GM23338 (cell line): ENCODE results near the gene TSEN2. TPM values are rescaled to one million over a fixed set of nuclear protein-coding genes. Genes with fewer than 3 reads are reported as not detected.
"Not testable (repeated sequence)": the region's sequence is repeated elsewhere in the genome, so short reads cannot be mapped to it uniquely, and the experiment has no call there.

Experiments
- ATAC-seq: fragments of 200-7000 bp; cut with Tn5 transposase; 3 replicates; pipeline ENCODE4 v1.9.1; 2020
- DNase-seq: peaks from one replicate; pipeline ENCODE4 v3.0.0-alpha.2; 2015; ENCODE audit warnings: low spot score
- H2AFZ ChIP-seq: fragments of 200-600 bp; sonication (generic); 2 replicates; pipeline ENCODE4 v1.8.0; 2016; ENCODE audit warnings: antibody characterized with exemption, mild to moderate bottlenecking, moderate library complexity
- H3F3A ChIP-seq: fragments of 200-600 bp; sonication (generic); replicated peaks from 2 replicates; pipeline ENCODE4 v1.8.0; 2017; ENCODE audit warnings: antibody characterized with exemption, mixed run types, low read depth
- H3K27ac ChIP-seq: fragments of 200-600 bp; sonication (generic); 2 replicates; pipeline ENCODE4 v1.6.1; 2016; ENCODE audit warnings: low read depth
- H3K27me3 ChIP-seq: fragments of 200-600 bp; sonication (generic); 2 replicates; pipeline ENCODE4 v1.8.0; 2016; ENCODE audit warnings: mild to moderate bottlenecking, mixed run types, moderate library complexity; ENCODE audit not compliant: insufficient read depth
- H3K36me3 ChIP-seq: fragments of 200-600 bp; sonication (generic); 2 replicates; pipeline ENCODE4 v1.8.0; 2016; ENCODE audit warnings: mild to moderate bottlenecking; ENCODE audit not compliant: insufficient read depth
- H3K4me1 ChIP-seq: fragments of 200-600 bp; sonication (generic); 2 replicates; pipeline ENCODE4 v1.8.0; 2016; ENCODE audit warnings: mild to moderate bottlenecking, moderate library complexity; ENCODE audit not compliant: insufficient read depth
- H3K4me2 ChIP-seq: fragments of 200-600 bp; sonication (generic); 2 replicates; pipeline ENCODE4 v1.7.1; 2017; ENCODE audit warnings: mixed run types
- H3K4me3 ChIP-seq: fragments of 200-600 bp; sonication (generic); 2 replicates; pipeline ENCODE4 v1.6.1; 2016; ENCODE audit warnings: mixed run types
- H3K79me2 ChIP-seq: fragments of 200-600 bp; sonication (generic); replicated peaks from 2 replicates; pipeline ENCODE4 v1.8.0; 2017; ENCODE audit warnings: mild to moderate bottlenecking; ENCODE audit not compliant: insufficient read depth
- H3K9me2 ChIP-seq: fragments of 200-600 bp; sonication (generic); 2 replicates; pipeline ENCODE4 v1.8.0; 2017; ENCODE audit not compliant: insufficient read depth
- H4K20me1 ChIP-seq: fragments of 200-600 bp; sonication (generic); replicated peaks from 2 replicates; pipeline ENCODE4 v1.8.0; 2017; ENCODE audit warnings: mild to moderate bottlenecking; ENCODE audit not compliant: insufficient read depth
- H3K27ac Mint-ChIP-seq: 2 replicates; pipeline ENCODE4 v1.8.0; 2020; ENCODE audit warnings: inconsistent platforms, mild to moderate bottlenecking, moderate library complexity, mixed read lengths
- H3K27me3 Mint-ChIP-seq: 3 replicates; pipeline ENCODE4 v1.8.0; 2022; ENCODE audit warnings: low read depth, mild to moderate bottlenecking, moderate library complexity, mixed read lengths, inconsistent platforms; ENCODE audit not compliant: insufficient read depth, poor library complexity
- H3K36me3 Mint-ChIP-seq: 3 replicates; pipeline ENCODE4 v1.8.0; 2021; ENCODE audit warnings: low read depth, mild to moderate bottlenecking, inconsistent platforms, moderate library complexity, mixed read lengths
- H3K4me1 Mint-ChIP-seq: 3 replicates; pipeline ENCODE4 v1.8.0; 2020; ENCODE audit warnings: mild to moderate bottlenecking, inconsistent platforms, mixed read lengths
- H3K4me3 Mint-ChIP-seq: 3 replicates; pipeline ENCODE4 v1.8.0; 2021; ENCODE audit warnings: moderate library complexity, mild to moderate bottlenecking, inconsistent platforms, mixed read lengths
- H3K9me3 Mint-ChIP-seq: 3 replicates; pipeline ENCODE4 v1.8.0; 2020; ENCODE audit warnings: moderate library complexity, mild to moderate bottlenecking, inconsistent platforms, mixed read lengths
- CREB1 ChIP-seq: fragments of 250-450 bp; sonication (Bioruptor Pico); IDR thresholded peaks from 2 replicates; pipeline ENCODE4 v1.5.0; 2020; ENCODE audit warnings: low read depth, mild to moderate bottlenecking, moderate library complexity
- CTCF ChIP-seq, 2 experiments: fragments of 200-600 bp in 1 of 2; sonication (generic) in 1 of 2; conservative IDR thresholded peaks; 2 replicates each; pipeline versions ENCODE4 v1.5.1 to v1.6.1; 2016 to 2017; ENCODE audit warnings: antibody characterized with exemption in 2 of 2, low read depth in 2 of 2, mild to moderate bottlenecking in 2 of 2, moderate library complexity in 1 of 2
- ETS1 ChIP-seq: IDR thresholded peaks from 2 replicates; pipeline ENCODE4 v1.6.1; 2016; ENCODE audit warnings: antibody characterized with exemption
- EZH2 ChIP-seq: fragments of 200-600 bp; sonication (generic); IDR thresholded peaks from one replicate; pipeline ENCODE4 v1.8.0; 2017; ENCODE audit warnings: antibody characterized with exemption, mild to moderate bottlenecking, low read depth; ENCODE audit not compliant: unreplicated experiment
- EZH2phosphoT487 ChIP-seq: fragments of 200-600 bp; sonication (generic); IDR thresholded peaks from one replicate; pipeline ENCODE4 v1.8.1; 2018; ENCODE audit warnings: antibody characterized with exemption; ENCODE audit not compliant: unreplicated experiment
- NANOG ChIP-seq: IDR thresholded peaks from 2 replicates; pipeline ENCODE4 v1.6.1; 2016; ENCODE audit warnings: antibody characterized with exemption, borderline replicate concordance
- POLR2AphosphoS5 ChIP-seq: IDR thresholded peaks from 2 replicates; pipeline ENCODE4 v1.6.1; 2016; ENCODE audit warnings: antibody characterized with exemption, low read depth
- REST ChIP-seq: IDR thresholded peaks from one replicate; pipeline ENCODE4 v1.6.1; 2018; ENCODE audit warnings: antibody characterized with exemption; ENCODE audit not compliant: unreplicated experiment
- STAT1 ChIP-seq: IDR thresholded peaks from one replicate; pipeline ENCODE4 v1.6.1; 2016; ENCODE audit warnings: antibody characterized with exemption; ENCODE audit not compliant: unreplicated experiment
- ZNF331 ChIP-seq: fragments of 250-450 bp; sonication (Bioruptor Pico); IDR thresholded peaks from 2 replicates; pipeline ENCODE4 v1.5.0; 2020; ENCODE audit warnings: low read depth, mild to moderate bottlenecking, moderate library complexity
- polyA plus RNA-seq: library from polyadenylated mRNA; unstranded; fragments of >200 nt; fragmentation: Nextera tagmentation; extraction: Ambion mirVana; gene quantifications from 2 replicates; pipeline ENCODE4 v1.2.1, GENCODE V29; 2016
- total RNA-seq: library from RNA; depleted of rRNA; stranded (reverse); fragments of >200 nt; shearing (Covaris generic); gene quantifications from 2 replicates; pipeline ENCODE4 v1.2.3, GENCODE V29; 2014

Gene TSEN2
- total and polyA plus RNA-seq, 2 experiments from 2014 or later = 27.7 to 30.0 TPM

GRCh38 chr3:12468757-12469156, 15.5 kb upstream of the TSEN2 start:
- Mint-ChIP-seq H3K4me3 (no peak overlapping the region), H3K9me3 (no peaks in the 10 kb centered on the region), H3K27me3 (peaks cover 3% of the 10 kb centered on the region), H3K27ac (no peak overlapping the region), H3K36me3 (no peaks in the 10 kb centered on the region), H3K4me1 (peaks cover 12% of the 10 kb centered on the region)
- Histone ChIP-seq H3K4me1 (no peaks in the 10 kb centered on the region; the same call in 1 of the 2 replicates), H3K9me2 (no peaks in the 10 kb centered on the region), H4K20me1 (no peaks in the 10 kb centered on the region), H2AFZ (no peak overlapping the region), H3K27me3 (no peaks in the 10 kb centered on the region), H3K79me2 (no peaks in the 10 kb centered on the region), H3K36me3 (no peaks in the 10 kb centered on the region), H3K4me3 (no peak overlapping the region), H3K4me2 (no peak overlapping the region), H3K27ac (no peak overlapping the region), H3F3A (no peaks in the 10 kb centered on the region)
- DNase-seq (no peak), ATAC-seq (no peak)
- TF ChIP-seq POLR2AphosphoS5 (no peak), NANOG (no peak), REST (no peak), CREB1 (no peak), ETS1 (no peak), STAT1 (no peak), EZH2 (no peak)

GRCh38 chr3:12469222-12469621, 15.1 kb upstream of the TSEN2 start:
- H3K36me3 Mint-ChIP-seq, H3K9me3 Mint-ChIP-seq, H3K27me3 ChIP-seq, DNase-seq, H2AFZ ChIP-seq, ATAC-seq, H3F3A ChIP-seq, H3K9me2 ChIP-seq, H4K20me1 ChIP-seq, H3K4me2 ChIP-seq, H3K4me1 ChIP-seq, H3K4me3 Mint-ChIP-seq, H3K27ac Mint-ChIP-seq, H3K36me3 ChIP-seq, H3K27me3 Mint-ChIP-seq, H3K4me3 ChIP-seq, H3K27ac ChIP-seq, H3K79me2 ChIP-seq: not testable (repeated sequence)
- peaks cover 12% of the 10 kb centered on the region for H3K4me1 Mint-ChIP-seq

GRCh38 chr3:12470111-12470510, 14.2 kb upstream of the TSEN2 start:
- DNase-seq (no peak), ATAC-seq (no peak)
- Histone ChIP-seq H3K9me2 (no peaks in the 10 kb centered on the region), H3K79me2 (no peaks in the 10 kb centered on the region), H3K4me1 (no peaks in the 10 kb centered on the region; the same call in 1 of the 2 replicates), H3K4me3 (no peak overlapping the region), H4K20me1 (no peaks in the 10 kb centered on the region), H2AFZ (no peak overlapping the region), H3K4me2 (no peak overlapping the region), H3K27me3 (no peaks in the 10 kb centered on the region), H3K36me3 (no peaks in the 10 kb centered on the region), H3F3A (no peaks in the 10 kb centered on the region), H3K27ac (no peak overlapping the region)
- H3K4me3 Mint-ChIP-seq = no peak overlapping the region
- H3K27me3 Mint-ChIP-seq = peaks cover 3% of the 10 kb centered on the region
- H3K9me3 Mint-ChIP-seq = no peaks in the 10 kb centered on the region
- TF ChIP-seq STAT1 (no peak), ZNF331 (CRISPR knock-in tag) (no peak), CTCF (conservative IDR thresholded peaks at IDR 0.05; ENCODE audit: low read depth in 2 of 2) (no peak), EZH2phosphoT487 (no peak), CREB1 (no peak)
- H3K4me1 Mint-ChIP-seq = peaks cover 12% of the 10 kb centered on the region
- H3K36me3 Mint-ChIP-seq = no peaks in the 10 kb centered on the region
- no peak overlapping the region for H3K27ac Mint-ChIP-seq
